GM12801 (cell line): ENCODE measurements around the gene PIK3CA.

ENCODE experiments used
- CTCF ChIP-seq: IDR thresholded peaks from one replicate; pipeline ENCODE4 v1.5.1; 2011; ENCODE audit warnings: control low read depth; ENCODE audit not compliant: insufficient read length; ENCODE audit errors: extremely low read depth

The PIK3CA gene

GRCh38 chr3:179175358-179175757 lies 27.2 kb downstream of the PIK3CA start:
- TF ChIP-seq CTCF: no peak

- no peak for TF ChIP-seq CTCF
Observed at GRCh38 chr3:179177611-179178010, 29.5 kb downstream of the PIK3CA start.

- TF ChIP-seq CTCF: no peak
Observed at GRCh38 chr3:179179256-179179655, 31.1 kb downstream of the PIK3CA start.

GRCh38 chr3:179179979-179180759 lies 32.0 kb downstream of the PIK3CA start:
- TF ChIP-seq CTCF: no peak

- no peak for TF ChIP-seq CTCF
Observed at GRCh38 chr3:179181021-179181472, 32.9 kb downstream of the PIK3CA start.

- no peak for TF ChIP-seq CTCF
Observed at GRCh38 chr3:179181993-179182551, 33.9 kb downstream of the PIK3CA start.

- no peak for TF ChIP-seq CTCF
Observed at GRCh38 chr3:179182902-179183301, 34.7 kb downstream of the PIK3CA start.
